Body of pancreas (tissue), 4 donors: ENCODE results near the gene BUB1B.

Experiments used
- CTCF ChIP-seq, 7 experiments: fragments of 450-650 bp in 4 of 7; fragments of 200-600 bp in 3 of 7; sonication (generic) in 3 of 7; IDR thresholded peaks; one replicate each; pipeline ENCODE4 v1.5.1; 2016 to 2019; ENCODE audit warnings: antibody characterized with exemption in 7 of 7
- POLR2A ChIP-seq, 3 donors: fragments of 450-650 bp; IDR thresholded peaks; one replicate each; pipeline ENCODE4 v1.6.1; 2016; ENCODE audit warnings: antibody characterized with exemption in 3 of 3, mild to moderate bottlenecking in 2 of 3

- no peak for TF ChIP-seq POLR2A (IDR thresholded peaks at IDR 0.05)
- no peak for TF ChIP-seq CTCF (IDR thresholded peaks at IDR 0.05)
Observed at GRCh38 chr15:40257656-40258450, 97.0 kb downstream of the BUB1B start.
